Mammary epithelial cell (primary cell): ENCODE results near the gene PTPRO.

Experiments used
- EZH2 ChIP-seq: IDR thresholded peaks from 2 replicates; pipeline ENCODE4 v1.6.1; 2012; ENCODE audit warnings: low read length, inconsistent platforms, borderline replicate concordance
- TF ChIP-seq, protein P1 (sequence below), 2 donors: IDR thresholded peaks in 1 of 2; conservative IDR thresholded peaks in 1 of 2; 2 replicates each; pipeline ENCODE4 v1.5.1; 2011 to 2012; ENCODE audit warnings: inconsistent platforms in 2 of 2, low read length in 2 of 2, mild to moderate bottlenecking in 2 of 2, control low read depth in 1 of 2, low read depth in 1 of 2; ENCODE audit not compliant: insufficient read depth in 1 of 2; ENCODE audit errors: extremely low read depth in 1 of 2

DNA sequence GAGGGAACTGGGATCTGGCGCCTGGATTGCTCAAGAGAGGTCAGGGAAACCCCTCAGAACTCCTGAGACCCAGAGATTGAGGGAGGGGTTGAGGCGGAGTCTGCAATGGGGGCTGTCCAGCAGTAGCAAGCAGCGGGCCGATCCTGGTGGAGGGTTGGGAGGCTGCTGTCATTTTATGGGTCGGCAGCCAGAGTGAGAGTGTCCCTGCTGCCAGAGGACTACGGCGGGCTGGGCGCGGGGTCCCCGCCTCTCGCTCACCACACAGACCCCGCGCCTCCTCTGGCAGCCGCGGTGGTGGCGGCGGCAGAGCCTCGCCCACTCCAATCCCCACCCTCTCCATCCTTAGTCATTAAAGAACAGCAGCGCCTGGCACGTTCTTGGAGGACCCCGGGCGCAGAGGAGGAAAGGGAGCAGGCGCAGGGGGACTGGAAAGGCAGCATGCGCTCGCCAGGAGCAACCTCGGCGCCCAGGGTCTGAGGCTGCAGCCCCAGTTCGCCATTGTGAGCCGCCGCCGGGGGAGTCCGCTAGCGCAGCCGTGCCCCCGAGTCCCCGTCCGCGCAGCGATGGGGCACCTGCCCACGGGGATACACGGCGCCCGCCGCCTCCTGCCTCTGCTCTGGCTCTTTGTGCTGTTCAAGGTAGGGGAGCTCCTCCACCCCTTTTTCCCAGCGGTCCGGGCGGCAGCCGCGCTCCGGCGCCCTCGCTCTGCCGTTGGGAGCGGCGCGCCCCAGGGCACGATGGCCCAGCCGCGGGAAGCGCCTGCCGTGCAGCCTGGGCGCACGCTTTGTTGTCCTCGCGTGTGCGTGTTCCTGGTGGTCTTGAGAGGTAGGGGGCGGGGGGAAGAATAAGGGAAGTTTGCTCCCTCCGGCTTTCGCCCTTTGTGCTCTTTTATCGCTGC is at the start of gene PTPRO:
- TF ChIP-seq, protein P1, sequence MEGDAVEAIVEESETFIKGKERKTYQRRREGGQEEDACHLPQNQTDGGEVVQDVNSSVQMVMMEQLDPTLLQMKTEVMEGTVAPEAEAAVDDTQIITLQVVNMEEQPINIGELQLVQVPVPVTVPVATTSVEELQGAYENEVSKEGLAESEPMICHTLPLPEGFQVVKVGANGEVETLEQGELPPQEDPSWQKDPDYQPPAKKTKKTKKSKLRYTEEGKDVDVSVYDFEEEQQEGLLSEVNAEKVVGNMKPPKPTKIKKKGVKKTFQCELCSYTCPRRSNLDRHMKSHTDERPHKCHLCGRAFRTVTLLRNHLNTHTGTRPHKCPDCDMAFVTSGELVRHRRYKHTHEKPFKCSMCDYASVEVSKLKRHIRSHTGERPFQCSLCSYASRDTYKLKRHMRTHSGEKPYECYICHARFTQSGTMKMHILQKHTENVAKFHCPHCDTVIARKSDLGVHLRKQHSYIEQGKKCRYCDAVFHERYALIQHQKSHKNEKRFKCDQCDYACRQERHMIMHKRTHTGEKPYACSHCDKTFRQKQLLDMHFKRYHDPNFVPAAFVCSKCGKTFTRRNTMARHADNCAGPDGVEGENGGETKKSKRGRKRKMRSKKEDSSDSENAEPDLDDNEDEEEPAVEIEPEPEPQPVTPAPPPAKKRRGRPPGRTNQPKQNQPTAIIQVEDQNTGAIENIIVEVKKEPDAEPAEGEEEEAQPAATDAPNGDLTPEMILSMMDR (conservative IDR thresholded peaks at IDR 0.05 in 1 of 2, IDR thresholded peaks at IDR 0.05 in 1 of 2; ENCODE audit: extremely low read depth in 1 of 2, insufficient read depth in 1 of 2, low read depth in 1 of 2, low read length in 2 of 2), result no peak
- no peak for TF ChIP-seq EZH2
